Activated CD4-positive, alpha-beta T cell treated with anti-CD3 and anti-CD28 coated beads for 48 hours (primary cell): Measurements from ENCODE around the gene LNPEP.

Experiments
- DNase-seq: peaks from one replicate; pipeline ENCODE4 v3.0.0-alpha.2; 2020

Gene LNPEP

DNA sequence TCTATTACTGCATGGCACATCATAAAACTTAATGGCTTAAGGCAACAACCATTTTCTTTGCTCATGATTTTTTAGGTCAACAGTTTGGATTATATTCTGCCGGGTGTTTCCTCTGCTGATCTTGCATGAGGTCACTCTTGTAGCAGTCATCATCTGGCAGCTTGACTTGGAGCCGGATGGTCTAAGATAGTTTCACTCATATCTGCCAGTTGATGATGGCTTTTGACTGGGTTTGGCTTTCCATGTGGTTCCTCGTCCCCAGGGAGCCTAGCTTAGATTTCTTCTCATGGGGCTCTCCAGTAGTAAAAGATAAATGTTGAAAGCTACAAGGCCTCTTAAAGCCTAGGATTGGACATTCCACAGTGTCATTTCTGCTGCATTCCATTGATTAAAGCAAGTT, 27.4 kb downstream of the LNPEP start:
- peak; percentile 31 for DNase-seq

DNA sequence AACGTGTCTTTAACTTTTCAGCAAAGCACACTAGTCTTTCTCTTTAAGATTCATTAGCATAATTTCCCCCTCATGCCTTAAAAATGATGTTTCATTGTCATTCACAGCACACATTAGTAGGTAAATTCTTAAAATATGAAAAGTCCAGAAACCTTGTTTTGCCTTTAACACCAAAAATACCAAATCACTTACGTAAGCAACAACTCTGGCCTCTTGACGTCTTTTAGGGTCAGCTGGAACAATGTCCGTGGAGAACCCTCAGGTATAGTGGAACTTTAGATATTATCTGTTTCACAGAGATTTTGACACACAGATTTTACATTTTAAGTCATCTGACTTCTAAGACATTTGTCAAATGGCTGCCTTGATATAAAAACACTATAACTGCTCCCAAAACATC, 30.9 kb downstream of the LNPEP start:
- no peak for DNase-seq

DNA sequence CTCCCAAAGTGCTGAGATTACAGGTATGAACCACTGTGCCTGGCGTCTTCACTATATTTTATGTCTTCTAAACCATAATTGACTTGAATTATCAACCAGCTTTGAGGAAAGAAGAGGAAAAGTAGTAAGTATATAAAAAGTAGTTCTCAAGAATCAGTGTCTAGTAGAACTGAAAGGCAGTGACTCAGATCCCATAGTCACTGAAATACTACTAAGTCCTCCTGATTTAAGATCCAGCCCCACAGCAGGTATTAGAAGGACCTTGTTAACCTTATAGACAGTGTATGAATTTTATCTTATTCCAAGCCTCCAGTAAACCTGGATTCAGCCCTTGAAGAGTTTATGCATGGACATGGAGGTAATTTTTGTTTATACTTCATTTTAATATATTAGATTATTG, 31.5 kb downstream of the LNPEP start:
- no peak for DNase-seq

DNA sequence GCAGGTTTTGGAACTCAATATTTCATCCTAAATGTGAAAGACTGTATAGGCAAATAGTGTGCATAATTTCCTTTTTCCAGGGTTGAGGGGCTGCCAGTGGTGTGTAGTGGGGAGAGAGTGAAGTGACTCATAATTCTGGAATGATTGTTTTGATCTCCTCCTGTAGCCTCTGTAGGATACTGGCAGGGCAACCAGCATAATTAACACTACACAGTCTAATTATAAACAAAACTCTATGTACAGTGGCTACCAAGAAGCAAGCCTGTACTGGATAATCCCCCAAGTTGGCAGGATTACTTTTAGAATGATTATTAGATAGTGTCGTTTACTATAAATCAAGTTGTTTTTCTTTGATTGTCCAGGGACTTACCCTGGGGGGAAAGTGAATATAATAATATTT, 32.2 kb downstream of the LNPEP start:
- DNase-seq = no peak

DNA sequence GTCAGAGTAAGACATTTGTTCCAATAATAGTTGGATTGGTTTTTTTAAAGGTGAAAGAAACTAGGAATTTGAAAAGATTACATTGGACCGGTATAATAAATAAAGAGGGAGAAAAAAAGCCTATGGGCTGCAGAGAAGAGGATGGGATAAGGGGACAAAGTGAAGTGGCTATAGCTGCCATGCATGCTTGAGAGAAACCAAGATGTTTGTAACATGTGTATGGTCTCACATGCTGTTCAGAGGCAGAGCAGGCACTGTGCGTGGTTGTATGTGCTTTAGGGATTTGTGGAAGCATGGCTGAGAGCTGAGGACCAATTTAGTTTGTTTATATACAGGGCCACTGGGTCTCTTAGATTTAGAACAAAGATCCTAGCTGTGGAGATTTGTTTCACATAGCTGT, 32.7 kb downstream of the LNPEP start:
- DNase-seq = no peak

DNA sequence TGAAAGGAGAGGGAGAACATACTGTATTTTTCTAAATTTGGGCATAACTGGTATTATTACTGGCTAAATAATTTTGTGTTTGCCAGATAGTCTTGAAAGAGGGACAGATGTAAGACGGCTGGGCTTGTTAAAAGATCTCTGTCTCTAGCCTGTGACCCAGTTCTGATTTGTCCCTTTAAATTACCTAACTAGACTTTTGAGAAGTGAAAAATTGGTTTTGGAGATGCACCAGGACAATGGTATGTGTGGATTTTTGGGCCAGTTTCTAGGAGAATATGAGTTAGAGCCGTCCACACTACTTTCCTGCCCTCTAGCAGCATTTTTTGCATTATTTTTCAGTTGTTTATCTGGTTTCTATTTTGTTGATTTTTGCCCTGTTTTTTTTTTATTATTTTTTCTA, 33.5 kb downstream of the LNPEP start:
- no peak for DNase-seq

DNA sequence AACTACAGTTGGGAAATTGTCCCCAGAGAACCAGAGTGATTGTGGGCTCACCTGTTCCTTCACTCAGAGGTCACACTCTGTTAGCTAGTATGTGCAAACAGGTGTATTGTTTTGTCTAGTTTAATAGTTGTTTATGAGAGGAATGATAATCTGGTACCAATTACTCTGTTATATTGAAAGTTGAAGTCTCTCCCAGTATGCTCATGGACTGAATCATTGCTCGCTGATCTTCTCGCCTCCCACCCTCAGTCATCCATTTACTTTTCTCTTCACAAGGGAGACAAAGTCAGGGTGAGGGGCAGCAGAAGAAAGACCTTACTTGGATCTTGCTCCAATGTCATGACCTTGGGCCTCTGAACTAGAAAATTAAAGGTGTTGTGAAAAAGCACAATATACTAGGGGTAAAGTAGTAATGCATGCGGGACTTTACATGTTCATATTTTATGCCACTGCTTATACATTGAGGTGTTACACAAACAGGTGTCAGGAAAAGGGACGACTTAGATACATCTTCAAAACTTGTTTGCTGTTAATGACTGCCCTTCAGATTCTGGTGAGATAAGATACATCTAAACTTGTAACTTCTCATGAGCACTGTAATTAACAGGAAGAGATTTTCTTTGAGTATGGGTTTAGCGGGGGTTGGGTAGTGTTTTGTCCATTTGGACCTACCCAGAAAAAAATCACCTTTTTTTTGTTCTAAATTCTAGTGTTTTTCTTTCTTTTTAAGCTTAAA, 36.9 kb downstream of the LNPEP start:
- no peak for DNase-seq

DNA sequence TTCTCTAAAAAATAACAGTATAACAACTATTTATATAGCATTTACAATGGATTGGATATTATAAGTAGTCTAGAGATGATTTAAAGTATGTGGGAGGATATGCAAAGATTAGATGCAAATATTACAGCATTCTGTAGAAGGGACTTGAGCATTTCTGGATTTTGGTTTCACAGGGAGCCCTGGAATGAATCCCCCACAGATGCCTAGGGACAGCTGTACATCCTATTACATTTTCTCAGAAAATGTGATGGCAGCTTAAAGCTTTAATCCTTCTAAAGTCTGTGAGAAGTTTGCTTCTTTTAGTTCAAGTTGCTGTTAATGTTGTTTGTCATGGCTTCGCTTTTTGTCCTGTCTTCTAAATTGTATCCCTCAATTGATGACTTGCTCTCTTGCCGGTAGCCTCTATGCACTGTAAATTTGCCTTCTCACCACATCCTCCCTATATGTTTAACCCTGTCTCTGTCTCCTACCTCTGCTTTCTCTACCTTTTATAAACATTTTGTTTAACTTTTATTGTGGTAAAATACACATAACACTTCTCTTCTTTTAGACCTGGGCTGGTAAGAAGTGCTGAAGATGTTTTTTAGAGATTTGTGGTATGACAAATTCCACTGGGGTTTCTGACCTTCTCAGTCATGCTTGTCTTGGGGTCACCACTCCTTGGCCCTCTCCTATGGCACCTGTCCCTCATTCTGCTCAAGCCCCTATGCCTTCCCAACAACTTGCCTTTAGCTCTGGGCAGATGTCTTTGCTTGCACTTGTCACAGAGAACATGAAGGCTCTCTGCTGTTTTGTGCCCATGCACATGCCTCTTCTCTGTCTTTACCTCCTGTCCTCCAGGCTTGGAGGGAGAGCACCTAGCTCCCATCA, 37.9 kb downstream of the LNPEP start:
- DNase-seq = no peak

DNA sequence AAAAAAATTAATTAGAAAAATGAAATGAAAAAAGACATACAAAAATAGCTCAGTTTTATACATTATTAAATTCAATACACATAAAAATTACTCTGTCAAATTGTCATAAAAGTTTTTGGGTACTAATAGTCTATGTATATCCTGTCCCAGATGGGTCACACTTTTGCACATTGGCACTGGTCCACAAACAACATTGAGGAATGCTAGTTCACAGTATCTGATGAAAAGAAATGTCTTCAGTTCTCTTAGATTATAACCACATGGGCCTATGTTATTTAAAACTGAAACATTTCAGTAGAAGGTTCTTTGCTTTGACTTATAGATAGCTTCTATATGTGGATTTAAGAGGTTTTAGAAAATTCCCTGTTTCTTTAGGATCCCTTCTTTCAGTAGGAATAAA, 39.8 kb downstream of the LNPEP start:
- no peak for DNase-seq

DNA sequence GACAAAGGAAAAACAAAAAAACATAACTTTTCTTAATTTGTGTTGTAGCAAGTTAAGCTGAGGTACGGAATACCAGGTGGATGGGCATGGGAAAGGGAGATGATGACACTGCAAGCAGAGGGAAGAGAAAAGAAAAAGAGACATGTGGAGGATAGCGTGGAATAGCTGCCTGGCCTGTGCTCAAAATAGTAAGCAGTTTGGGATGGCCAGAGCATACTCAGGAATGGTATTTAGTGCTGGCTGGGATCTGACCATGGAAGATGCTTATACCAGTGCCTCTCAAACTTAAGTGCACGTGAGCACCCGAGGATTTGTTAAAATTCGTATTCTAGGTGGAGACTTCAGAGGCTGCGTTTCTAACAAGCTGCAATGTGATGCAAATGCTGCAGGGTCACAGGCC, 41.3 kb downstream of the LNPEP start:
- no peak for DNase-seq

DNA sequence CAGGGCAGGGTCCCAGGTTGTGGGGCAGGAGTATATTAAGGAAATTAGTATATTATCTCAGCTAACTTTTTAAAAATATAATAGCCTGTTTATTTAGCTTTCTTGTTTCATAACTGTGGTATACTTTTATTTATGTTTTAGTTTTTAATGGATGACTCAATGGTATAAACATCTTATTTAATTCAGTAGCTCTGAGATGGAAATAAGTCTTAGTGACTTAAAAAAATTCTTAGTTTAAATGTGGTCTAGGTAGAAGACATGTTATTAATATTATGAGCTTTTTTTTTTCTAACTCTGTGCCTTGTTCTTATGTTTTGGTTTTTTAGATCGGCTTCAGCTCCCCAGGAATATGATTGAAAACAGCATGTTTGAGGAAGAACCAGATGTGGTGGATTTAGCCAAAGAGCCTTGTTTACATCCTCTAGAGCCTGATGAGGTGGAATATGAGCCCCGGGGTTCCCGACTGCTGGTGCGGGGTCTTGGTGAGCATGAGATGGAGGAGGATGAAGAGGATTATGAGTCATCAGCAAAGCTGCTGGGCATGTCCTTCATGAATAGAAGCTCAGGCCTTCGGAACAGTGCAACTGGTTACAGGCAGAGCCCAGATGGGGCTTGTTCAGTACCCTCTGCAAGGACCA, 43.1 kb downstream of the LNPEP start:
- no peak for DNase-seq

DNA sequence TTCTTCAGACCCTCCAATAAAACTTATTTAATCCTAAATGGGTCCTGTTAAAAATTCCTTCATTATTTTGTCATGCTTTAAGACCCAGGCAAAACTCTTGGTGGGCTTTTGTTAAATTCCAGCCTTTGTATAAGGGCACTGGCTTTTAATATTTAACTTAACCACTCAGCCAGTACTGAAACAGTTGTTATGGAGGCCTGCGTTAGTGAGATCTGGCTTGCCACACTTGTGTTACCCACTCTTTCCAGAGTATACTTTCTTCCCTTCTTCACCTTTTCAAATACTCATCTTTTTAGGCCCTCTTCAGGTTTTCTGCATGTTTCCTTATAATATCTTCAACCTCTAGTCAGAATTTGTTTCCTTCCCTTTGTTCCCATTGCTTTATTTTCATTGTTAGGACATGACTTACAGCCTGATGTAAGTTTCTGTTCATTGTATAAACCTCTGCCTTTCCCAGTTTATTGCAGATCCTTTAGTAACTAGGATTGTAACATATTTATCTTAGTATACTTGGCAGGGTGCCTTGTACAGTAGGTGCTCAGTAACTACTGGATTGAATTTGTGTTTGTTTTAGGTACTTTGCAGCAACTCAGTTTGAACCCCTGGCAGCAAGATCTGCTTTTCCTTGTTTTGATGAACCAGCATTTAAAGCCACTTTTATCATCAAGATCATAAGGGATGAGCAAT, 48.8 kb downstream of the LNPEP start:
- no peak for DNase-seq

DNA sequence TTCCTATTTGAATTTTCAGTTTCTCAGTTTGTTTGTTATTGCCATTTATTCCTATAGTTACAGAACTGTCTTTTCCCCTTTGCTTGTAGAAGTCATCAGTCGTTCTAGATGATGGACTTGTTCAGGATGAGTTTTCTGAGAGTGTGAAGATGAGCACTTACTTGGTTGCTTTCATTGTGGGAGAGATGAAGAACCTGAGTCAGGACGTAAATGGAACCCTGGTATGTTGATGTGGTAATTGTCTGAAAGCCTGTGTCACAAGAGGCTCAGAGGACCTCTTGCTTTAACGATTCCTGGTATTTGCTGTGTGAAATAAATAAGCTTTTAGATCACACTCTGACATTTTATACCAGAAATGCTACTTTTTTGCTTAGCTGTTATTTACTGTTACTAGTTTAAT, 50.6 kb downstream of the LNPEP start:
- no peak for DNase-seq

DNA sequence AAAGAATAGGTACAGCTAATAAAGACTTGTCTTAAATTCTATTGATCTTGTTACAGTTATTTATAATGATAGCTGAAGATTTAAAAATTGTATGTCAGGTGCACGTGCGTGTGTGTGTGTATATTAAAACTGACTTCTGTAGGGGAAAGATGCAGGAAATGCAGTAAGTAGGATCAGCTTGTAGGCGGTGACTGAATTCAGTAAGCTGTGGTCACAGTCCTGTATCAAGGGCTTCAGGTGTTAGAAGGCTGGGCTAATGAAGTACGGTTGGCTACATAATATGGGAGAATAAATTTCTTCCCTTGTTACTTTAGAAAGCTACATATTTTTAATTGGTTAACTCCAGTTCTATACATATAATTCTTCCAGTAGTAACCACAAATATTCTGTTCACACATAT, 54.2 kb downstream of the LNPEP start:
- DNase-seq = no peak

DNA sequence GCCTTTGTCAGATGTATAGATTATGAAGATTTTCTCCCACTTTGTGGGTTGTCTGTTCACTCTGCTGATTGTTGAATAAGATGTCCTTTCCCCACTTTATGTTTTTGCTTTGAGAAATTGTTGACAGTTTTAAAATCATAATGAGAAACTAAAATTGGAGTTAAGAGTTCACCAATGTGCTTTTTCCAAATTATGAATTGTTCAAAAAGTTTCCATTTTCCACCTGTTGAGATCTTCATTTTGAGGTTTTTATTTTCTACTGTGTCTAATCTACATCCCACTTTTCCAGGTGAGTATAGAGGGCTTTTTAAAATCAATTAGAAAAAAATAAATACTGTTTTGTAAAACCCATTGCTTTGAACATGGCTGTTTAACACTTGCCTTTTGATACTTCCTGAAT, 55.8 kb downstream of the LNPEP start:
- DNase-seq = no peak

DNA sequence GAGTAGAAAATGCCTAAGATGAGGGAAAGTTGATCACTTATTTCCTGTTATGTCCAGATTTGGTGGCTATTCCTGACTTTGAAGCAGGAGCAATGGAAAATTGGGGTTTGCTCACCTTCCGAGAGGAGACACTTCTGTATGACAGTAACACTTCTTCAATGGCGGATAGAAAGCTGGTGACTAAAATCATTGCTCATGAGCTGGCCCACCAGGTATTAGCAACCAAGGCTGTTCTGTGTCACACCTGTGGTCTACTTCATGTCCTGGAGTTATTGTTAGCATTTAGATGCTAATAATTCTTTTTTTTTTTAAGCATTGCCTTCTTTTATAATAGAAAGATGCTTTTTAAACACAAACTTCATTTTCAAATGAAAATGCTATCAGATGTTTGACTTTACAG, 57.9 kb downstream of the LNPEP start:
- no peak for DNase-seq

DNA sequence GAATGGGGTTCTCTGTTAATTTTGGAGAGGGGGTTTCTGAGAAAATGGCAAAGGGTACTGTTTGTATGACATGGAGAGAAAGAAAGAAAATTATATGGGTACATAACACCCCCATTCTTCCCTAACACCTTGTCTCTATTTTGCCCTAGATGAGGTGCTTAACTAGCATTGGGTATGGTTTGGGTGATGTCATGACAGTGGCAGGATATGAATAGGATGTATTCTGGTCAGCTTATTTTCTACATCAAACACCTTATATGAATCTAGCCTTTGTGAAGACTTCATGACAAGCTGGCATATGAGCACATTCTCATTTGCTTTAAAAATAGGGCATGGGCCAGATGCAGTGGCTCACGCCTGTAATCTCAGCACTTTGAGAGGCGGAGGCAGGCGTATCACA, 58.6 kb downstream of the LNPEP start:
- no peak for DNase-seq

DNA sequence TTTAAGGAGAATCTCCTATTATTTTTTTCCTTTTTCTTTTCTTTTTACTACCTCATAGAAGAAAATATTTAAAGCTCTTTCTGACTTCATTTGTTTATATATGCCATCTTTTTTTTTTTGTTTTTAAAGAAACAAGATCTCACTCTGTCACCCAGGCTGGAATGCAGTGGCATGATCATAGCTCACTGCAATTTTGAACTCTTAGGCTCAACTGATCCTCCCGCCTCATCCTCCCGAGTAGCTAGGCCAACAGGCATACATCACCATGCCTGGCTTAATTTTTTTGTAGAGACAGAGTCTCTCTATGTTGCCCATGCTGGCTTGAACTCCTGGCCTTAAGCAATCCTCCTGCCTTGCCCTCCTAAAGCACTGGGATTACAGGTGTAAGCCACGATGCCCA, 59.5 kb downstream of the LNPEP start:
- DNase-seq = no peak

DNA sequence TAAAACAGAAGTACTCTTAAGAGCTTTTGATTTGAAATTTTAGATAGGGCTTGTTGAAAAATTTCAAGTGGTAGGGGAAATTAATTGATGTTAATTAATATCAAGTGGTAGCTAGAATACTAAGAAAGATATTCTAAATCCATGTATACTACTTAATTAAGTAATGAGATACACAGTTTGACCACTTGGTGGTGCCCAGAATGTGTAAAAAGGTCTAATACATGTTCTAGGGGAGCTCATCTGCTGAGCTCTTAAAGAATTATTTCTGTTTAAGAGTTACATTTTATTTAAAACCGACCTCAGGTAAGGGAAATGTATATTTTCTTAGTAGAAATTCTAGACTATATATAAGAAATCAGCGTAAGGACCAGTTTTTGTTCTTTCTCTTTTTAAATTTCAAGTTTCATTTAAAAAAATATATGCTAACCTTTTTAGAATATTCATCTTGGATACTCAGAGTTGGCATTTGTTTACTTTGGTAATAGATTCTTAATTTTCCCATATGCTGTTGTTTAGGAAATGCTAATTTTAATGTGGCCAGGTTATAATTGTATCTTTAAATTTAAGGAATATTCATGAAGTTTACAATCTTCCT, 61.5 kb downstream of the LNPEP start:
- DNase-seq = peak; percentile 14

DNA sequence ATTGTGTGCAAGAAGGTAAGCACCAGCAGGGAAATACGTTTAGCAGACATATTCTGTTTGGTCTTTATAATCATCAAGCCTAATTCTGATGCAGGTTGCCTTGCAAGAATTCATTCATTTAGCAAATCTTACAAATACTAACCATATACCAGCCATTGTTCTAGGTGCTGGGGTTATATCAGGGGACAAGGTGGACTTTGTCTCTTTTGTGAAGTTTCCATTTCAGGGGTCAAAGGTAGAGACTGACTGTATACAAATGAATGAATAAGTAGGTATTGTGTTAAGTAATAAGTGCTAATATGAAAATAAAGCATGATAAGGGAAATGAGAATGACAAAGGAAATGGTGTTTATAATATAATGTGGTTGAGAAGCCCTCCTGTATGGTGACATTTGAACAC, 64.0 kb downstream of the LNPEP start:
- no peak for DNase-seq

DNA sequence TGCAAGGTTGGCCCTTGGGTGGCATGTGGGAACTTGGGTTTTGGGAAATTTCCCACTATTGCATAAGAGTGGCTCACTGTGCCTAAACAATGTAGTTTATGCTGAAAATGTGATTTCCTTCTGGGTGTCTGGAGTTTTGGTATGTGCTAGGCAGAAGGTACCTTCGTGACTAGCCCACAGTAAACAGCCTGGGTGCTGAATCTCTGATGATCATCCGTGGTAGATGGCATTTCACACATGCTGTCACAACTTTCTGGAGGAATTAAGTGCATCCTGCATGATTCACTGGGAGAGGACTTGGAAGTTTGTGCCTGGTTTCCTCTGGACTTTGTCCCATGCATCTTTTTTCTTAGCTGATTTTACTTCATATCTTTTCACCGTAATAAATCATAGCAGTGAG, 64.5 kb downstream of the LNPEP start:
- DNase-seq = no peak

DNA sequence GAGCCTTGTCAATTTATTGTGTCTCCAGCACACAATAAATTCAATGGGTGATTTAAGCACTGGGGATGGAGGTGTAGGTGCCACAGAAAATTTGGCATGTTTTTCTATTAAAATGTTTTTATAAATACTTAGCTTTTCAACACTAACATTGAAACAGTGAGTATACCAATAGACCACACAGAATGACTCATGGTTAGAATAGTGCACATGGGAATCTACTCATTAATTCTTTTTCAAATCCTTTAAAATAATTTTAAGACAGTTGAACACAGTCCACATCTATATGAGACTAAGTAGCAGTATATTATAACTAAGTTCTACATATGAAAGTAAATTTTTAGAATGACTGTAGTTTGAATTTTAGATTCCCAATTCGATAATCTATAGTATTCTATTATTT, 67.1 kb downstream of the LNPEP start:
- DNase-seq = no peak

DNA sequence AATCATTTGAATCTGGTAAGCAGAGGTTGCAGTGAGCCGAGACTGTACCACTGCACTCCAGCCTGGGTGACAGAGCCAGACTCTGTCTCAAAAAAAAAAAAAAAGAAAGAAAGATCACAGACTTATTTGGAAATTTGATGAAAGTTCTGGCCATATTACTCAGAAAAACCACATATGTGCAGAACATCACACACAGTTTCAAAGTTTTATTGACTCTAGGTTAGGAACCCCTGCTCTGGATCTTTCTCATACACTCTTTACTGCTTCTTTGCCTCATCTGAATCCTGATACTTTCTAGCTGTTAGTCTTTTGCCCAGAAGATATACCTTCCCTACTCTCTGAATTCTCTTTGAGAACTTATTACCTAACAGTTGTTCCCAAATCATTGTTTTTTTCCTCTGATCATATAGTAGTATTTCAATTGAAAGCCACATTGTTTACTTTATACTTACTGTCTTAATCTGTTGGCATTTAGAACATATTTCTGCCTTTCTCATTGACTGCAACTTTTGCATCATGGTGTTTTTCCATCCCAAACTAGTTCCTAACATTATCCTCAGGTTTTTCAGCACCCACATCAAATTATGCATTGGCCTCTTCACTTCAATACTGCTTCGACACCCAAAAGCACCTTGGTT, 68.7 kb downstream of the LNPEP start:
- peak; percentile 28 for DNase-seq
